HuH-7.5 (cell line): Measurements from ENCODE around the gene CCDC33.

ENCODE experiments used
- DNase-seq: peaks from one replicate; pipeline ENCODE4 v3.0.0; 2011; ENCODE audit warnings: low spot score

The CCDC33 gene

DNA sequence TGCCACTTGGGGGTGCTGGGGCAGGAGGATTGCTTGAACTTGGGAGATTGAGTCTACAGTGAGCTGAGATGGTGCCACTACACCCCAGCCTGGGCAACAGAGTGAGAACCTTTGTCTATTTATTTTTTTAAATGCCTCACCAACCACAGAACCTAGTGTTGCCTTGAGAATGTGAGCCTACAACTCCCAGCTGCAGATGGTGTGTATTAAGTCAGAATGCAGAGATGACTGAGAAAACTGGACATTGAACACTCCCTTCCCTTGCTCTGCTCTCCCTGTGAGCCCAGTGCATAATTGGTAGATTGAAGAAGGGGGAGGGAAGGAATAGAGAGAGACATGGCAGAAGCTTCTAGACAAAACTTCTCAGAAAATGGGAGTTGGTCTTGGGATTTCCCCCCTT, 53.5 kb downstream of the CCDC33 start:
- DNase-seq, result no peak

DNA sequence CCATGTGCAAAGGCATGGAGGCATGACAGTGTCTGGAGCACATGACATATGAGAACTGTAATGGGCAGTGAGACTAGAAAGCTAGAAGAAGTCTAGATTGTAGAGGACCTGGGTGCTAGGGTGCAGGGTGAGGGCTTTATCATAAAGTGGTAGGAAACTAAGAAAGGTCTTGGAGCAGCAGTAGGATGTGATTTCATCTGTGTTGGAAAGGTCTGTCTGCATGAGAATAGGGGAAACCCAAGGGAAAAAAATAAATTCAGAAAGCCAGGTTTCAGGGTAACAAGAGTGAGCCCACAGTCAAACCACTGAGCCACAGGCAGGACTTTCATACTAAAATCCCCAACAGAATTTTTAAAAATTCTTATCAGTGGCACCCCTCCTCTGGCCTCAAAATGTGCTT, 54.5 kb downstream of the CCDC33 start:
- no peak for DNase-seq

DNA sequence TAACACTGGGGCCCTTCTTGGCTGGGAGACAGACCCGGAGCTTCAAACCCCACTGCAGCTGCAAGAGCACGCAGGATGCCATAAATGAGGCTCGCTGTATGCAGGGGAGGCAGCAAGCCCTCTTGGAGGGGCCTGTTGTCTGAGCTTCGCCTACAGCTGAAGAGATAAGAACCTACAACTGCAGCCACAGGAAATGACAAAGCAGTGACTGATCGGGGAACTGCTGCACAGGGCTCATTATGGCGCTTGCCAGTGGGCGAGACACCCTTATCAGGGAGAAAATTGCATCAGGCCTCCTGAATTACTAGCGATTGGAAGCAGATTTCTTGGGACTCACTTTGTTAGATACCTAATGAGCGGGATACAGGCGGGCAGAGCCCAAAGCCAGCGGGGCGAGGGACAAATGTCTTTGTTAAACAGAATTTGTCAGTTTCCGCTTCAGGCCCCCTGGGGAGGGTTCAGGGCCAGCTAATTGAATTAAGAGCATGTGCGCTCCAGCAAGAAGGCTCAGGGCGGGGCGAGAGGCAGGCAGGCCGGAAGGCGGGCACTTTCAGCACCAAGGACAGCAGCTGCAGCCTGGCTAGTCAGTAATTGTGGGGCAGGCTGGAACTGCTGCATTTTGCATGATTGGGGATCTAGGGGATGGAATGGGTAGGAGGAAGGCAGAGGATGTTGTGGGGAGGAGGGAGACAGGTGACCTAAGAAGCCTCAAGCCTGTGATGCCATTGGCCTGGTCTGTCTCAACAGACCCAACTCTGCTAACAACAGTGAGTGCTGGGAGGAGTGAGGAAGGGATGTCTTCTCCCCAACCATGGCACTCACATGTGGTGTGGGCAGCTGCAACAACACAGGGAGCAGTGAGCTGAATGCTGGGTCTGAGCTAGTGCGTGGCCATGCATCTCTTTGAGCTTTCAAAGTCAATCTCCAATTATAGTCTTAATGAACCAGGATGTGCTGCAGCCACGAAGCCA, 55.3 kb downstream of the CCDC33 start:
- peak; percentile 90 for DNase-seq

DNA sequence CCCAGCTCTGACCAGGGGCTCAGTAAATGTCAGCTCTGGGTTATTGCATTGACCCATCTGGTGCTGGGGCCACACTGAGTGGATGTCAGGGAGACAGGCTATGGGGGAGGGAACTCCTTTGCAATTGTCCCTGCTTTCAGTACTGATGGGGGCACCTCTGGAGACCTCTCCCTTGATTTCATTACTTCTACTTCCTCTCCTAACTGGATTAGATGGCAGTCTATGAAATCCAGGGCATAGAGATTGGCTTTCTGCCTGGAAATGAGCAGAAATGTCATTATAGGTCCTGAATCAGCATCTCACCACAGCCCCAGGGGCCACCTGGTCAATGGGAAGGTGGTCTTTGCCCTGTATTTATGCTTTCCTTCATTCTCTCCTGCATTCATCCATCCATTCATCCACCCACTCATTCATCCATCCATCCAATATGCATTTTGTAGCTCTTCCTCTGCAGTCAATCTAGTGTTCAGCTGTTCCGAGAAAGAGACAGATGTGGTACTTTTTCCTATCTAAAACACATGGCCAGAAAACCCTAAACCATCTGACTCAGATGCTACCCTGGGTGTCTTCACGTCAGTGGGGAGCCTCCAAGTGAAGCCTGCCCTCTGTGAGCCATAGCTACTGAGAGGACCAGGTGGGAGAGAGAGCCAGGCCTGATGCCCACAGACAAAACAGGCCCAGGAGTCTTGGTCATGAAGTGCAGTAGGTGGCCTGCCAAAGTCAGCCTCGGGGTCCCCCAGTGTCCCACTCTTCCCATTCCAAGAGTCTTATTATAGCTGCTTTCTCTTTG, 57.1 kb downstream of the CCDC33 start:
- no peak for DNase-seq

DNA sequence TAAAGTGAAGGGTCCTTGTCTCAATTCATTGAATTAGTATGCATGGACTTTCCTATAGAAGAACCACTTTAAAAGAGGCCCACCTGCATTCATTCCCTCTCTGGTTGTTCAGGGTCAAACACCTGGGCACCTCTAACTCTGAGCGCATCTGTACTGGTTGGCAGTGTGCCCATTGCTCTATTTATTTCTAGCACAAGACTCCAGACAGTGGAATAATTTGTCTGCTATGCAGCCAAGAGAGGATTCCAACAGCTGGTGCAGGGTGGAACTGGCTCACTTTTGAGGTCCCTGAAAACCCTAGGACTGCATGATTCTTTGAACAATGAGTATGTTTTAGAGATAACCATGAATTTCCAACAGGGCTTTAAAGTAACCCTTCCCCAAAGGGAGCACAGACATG, 57.9 kb downstream of the CCDC33 start:
- no peak for DNase-seq

DNA sequence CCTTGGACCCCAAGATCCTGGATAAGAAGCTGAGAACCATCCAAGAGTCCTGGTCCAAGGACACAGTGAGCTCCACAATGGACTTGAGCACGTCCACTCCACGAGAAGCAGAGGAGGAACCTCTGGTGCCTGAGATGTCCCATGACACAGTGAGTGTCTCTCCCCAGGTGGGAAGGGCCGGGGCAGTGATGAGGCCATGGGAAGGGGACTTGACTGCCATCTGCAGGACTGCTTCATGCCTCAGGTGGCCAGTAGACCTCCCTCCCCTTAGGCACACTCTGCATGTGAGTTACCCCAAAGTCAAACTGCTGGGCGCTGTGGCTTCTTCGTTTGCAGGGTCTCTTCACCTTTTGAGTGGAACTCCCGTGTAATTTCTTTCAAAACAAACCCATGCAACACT, 59.7 kb downstream of the CCDC33 start:
- DNase-seq, result no peak

- no peak for DNase-seq
These were observed 61.8 kb downstream of the CCDC33 start for GRCh38 chr15:74297887-74298286.

DNA sequence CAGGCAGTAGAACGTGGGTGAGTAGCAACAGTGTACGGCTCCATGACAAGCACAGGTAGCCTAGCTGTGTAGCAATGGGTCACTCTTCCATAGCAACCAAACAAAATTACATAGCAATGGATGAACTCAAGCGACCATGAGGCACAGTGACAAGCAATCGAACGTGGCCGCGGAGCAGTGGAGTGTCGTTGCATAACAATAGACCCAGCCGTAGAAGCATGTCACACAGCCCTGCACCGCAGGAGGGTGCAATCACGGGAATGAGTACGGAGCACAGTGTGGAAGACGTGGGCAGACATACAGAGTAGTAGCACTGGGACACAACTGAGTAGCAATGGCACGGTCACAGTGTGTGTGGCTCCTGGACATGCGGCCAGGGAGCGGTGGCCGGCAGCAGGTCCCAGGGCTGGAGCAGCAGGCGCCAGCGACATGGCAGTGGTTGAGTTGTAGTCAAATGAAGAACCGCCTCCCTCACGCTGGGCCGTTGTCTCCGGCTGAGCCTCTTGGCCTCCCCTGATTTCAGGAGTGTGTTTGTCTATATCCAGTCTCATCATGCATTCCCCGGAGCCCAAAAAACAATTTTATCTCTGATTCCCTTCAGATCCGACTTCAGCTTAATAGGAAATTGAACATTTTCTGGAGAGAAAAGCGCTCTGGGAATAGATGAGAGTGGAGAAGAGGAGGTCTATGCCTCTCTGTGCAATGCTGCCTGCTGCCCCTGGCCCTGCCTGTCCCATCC, 64.1 kb downstream of the CCDC33 start:
- no peak for DNase-seq

DNA sequence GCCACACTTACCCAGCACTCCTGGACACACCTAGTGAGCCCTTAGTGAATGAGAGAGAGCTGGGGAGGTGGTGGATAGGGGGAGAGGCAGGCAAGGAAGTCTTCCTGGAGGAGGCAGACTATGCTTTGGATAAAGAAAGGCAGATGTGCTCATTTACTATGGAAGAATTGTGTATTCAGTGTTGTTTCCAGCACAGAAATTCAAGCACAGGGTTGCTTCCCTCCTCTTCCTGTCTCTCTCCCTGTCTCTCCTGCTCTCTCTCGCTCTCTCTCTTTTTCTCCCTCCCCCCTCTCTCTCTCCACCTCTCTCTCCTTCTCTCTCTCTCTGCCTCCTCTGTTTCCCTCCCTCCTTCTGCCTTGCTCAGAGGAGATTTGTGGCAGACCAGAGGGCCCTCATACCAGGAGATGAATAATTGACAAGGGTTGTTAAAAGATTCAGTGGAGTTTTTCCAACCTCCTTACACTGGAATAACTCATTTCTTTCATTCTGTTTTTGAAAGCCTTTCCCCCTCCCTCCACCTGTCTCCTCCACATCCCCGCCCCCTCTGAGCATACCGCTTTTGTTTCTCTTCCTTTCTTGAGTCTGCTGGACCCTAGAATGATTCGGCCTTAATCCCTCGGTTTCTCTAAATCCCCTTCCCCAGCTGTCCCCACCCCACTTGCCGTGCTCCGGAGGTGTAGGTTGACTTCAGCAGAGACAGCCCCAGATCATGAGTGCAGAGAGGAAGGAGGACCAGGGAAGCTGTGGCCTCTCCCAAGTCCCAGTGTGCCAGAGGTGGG, 65.6 kb downstream of the CCDC33 start:
- no peak for DNase-seq

DNA sequence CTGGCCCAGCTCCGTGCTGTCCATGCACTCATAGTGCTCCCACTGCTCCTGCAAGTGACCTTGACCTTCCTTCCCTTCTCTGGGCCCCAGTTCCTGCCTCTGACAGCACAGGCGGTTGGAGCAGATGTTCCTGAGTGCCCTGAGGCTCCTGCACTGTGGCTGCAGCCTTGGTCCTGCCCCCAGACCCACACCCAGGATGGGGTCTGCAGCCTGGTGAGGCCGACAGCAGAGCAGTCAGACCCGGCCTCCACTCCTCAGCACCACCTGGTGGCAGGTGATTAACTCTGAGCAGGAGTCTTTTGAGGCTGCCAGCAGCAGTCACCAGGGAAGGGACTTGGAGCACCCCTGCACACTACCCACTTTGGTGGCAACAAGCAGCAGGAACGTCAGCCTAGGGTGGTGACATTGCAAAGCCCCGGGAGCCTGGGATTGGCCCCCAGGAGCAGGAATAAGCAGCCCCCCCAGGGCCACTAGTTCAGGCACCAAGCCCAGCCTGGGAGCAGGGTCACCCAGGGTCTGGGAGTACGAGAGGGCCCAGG, 66.8 kb downstream of the CCDC33 start:
- peak; percentile 72 for DNase-seq

DNA sequence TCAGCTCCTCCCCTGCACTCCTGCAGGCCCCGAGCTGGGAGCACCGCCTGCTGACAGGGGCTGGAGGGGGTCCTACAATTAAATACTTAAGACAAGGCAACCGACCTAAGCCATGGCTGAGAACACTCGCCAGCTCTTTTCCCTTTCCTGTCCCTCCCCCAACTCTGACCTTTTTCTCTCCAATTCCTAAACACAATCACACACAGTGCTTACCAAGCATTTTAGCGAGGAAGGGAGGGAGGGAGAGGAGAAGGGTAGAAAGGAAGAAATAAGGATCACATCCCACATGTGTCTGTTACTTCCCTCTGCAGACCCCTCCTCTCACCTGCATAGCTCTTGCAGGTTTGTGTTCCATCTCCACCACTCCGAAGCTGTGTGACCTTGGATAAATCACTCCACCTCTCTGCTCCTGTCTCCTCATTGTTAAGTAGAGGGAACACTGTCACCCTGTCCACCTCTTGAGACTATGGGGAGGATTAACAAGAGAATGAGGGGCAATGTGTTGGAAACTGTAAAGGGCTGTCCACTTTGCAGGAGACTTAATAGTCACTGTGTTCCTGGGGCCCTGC, 67.7 kb downstream of the CCDC33 start:
- no peak for DNase-seq

DNA sequence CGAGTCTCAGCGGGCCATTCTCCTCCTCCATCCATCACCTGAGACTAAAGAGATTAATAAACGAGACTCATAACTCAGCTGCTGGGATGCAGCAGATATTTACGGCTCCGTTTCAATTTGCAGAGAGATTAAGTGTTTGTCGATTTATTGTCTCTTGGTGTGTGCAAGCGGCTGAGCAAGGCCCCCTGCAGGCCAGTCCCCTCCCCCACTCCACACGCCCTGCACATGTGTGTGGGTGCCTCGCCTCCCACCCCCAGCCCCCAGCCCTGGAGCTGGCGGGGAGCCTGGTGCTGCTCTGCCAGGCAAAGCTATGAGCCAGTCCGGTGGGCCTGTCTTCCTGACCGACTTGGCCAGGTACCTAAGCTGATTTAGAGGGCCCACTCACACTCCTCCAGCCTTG, 68.3 kb downstream of the CCDC33 start:
- no peak for DNase-seq

DNA sequence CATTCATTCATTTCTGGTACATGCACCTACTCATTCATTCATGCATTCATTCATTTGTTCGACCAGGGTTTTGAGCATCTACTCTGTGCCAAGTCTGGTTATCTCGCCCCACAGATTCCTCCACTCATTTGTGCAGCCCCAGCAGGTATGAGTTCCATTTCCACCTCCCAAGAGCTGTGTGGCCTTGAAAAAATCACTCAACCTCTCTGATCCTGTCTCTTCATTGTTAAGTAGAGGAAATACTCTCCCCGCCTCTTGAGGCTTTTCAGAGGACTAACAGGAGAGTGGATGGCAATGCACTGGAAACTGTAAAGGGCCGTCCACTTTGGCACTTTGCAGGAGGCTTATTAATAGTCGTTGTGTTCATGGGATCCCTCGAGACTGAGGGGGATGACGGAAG, 69.6 kb downstream of the CCDC33 start:
- DNase-seq, result no peak

- DNase-seq, result no peak
These were observed 70.7 kb downstream of the CCDC33 start for GRCh38 chr15:74306781-74307217.

GRCh38 chr15:74307827-74308811, 72.0 kb downstream of the CCDC33 start:
- DNase-seq, result peak; percentile 85

- peak; percentile 82 for DNase-seq
These were observed 75.8 kb downstream of the CCDC33 start for GRCh38 chr15:74311734-74312444.

DNA sequence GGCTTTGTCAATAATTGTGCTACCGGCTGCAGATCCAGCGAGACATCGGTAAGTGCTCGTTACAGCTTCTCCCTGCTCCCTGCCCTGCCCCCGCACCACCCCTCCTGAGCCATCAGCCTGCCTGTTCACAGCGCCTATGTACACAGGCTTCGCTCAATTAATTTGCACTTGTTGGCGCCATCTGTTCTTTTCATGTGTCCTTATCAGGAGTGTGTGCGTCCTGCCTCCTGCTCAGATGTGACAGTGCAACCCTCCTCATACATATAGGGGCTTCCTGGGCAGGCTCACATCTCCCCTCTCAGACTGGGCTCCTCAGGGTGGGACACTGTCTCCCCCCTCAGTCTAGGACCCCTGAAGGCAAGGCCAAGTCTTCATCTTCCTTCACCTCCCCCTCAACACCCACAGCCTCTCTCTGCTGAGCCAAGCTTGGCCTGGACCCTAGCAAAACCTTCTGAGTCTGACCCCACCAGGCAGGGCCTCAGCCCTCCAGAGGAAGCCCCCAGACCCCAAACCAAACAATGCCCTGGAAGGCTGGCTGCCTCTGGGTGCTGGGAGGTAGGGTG, 76.4 kb downstream of the CCDC33 start:
- no peak for DNase-seq

- DNase-seq, result no peak
These were observed 77.8 kb downstream of the CCDC33 start for GRCh38 chr15:74313889-74314288.
